ENCODE measurements around the gene MLYCD.

Gene MLYCD

GRCh38 chr16:83899978-83900377 lies 1.1 kb downstream of the MLYCD start:
- no peak for DNase-seq

DNA sequence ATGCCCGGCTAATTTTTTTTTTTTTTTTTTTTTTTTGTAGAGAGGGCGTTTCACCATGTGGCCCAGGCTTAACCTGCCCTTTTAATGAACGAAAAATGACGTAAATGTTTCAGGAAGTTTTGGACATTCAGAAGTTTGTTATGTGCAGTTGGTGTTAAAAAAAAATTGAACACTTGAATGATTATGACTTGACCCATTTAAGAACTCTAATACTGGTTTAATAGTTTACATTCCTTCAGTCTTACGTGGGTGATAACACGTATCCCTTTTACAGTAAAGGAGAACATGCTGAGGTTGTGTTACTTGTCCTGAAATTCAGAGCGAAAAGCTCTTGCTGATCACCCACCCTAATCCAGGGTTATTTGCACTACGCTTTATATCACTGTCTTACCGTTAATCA lies 1.7 kb downstream of the MLYCD start:
- no peak for DNase-seq

- no peak for DNase-seq
Observed at GRCh38 chr16:83901101-83901500, 2.2 kb downstream of the MLYCD start.

- DNase-seq, result no peak
Observed at GRCh38 chr16:83903751-83904150, 4.8 kb downstream of the MLYCD start.

DNA sequence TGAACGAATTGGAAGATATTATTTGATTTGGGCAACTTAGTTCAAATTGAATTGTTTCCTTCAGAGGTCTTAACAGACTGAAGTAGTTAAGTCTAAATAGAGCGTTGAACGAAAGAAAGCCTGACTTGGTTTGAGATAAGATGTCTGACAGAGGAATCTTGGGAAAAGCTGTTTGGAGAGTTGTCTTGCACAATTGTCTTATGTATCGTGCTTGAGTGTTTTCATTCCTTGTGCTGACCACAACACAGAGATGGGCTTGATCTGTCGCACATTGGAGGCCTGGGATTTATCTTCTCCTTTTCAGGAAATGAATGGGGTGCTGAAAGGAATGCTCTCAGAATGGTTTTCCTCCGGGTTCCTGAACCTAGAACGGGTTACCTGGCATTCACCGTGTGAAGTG lies 7.8 kb downstream of the MLYCD start:
- DNase-seq, result no peak

DNA sequence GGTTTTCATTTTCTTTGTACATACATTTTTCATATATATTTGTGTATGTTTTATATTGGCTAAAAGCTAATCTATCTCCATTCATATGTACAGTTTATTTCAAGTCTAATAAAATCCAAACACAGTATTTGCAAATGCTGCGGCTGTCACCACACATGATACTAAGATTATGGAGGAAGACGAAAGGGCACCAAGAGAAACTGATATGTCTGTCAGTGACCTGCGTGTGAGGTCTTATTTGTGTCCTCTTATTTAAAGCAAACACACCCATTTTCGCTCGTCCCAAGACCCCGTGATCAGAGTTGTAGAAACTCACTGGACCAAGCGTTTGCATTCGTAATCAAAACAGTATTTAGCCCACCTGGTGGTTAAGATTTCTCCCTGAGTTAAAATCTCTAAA lies 8.2 kb downstream of the MLYCD start:
- DNase-seq, result no peak

DNA sequence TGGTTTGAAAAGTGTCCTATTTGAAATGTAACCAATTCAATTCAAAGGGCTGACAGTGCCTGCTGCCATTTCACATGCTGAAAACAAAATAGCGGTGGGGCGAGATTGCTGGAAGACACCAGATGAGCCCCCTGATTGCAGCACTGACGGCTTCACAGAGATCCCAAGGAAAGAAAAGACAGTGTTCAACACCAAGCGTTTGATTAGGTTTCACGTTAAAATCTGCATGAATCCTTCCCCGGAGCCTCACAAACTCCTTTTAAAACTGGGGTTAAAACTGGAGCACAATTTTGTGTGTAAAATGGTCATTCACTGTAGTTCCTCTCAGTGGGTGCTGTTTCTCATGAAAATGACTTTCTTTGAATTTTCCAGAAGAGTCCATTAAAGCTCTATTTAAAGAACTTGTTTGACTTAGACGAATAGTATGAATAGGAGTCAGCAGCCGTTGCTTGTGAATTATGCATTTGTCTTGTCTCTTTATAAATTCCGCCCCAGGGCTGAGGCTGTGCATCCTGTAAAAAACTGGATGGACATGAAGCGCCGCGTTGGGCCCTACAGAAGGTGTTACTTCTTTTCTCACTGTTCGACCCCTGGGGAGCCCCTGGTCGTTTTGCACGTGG lies 8.8 kb downstream of the MLYCD start:
- no peak for DNase-seq

- DNase-seq, result no peak
Observed at GRCh38 chr16:83908798-83909197, 9.9 kb downstream of the MLYCD start.

DNA sequence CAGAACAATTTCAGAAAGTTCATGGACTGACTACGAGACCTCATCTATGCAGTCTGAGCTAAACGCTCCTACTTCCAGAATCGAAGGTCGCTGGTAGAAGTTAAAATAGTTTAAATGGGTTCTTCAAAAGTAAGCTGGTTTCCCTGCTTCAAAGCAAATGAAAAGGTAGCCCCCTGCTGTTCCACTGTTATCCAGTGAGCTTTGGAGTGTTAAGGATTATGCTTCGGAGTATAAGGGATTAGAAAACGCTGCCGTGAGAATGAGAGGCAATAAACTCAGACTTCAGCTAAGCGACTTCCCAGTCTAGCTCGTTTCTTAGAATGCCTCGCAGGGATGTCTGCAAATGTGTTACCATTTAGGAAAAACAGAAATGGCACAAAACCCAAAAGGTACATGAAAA lies 12.4 kb downstream of the MLYCD start:
- DNase-seq, result no peak

DNA sequence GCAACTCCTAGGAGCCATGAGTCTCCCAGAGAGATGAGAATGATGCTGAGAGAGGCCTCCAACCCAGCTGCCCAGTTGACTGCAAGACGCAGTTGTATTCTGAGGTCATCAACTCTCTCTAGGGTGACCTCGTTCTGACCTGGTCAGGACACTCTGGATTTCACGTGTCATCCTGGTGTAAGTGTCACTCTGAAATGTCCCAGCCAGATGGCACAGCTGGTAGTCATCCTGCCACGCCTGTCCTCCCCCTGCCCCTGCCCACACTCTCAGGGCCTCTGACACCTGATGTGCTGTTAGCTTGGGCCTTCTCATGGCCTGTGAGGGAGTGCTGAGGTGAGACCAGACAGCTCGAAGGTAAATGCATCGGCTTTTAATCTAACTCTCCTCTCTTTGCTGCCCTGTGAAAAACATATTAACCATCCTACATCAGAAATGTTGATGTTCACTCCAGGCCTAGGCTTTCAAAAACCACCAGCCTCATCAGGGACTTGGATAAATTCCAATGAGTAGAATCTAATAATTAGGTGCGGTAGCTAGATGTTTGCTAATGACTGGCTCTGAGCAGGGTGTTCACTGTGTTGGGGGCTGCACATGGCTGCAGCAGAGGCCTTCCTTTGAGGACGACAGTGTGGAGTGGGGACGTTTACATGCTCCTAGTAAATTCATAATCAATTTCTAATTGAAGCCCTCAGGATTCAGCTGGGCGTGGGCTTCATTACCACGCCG lies 13.8 kb downstream of the MLYCD start:
- DNase-seq, result no peak

- DNase-seq, result no peak
Observed at GRCh38 chr16:83913245-83913633, 14.3 kb downstream of the MLYCD start.

DNA sequence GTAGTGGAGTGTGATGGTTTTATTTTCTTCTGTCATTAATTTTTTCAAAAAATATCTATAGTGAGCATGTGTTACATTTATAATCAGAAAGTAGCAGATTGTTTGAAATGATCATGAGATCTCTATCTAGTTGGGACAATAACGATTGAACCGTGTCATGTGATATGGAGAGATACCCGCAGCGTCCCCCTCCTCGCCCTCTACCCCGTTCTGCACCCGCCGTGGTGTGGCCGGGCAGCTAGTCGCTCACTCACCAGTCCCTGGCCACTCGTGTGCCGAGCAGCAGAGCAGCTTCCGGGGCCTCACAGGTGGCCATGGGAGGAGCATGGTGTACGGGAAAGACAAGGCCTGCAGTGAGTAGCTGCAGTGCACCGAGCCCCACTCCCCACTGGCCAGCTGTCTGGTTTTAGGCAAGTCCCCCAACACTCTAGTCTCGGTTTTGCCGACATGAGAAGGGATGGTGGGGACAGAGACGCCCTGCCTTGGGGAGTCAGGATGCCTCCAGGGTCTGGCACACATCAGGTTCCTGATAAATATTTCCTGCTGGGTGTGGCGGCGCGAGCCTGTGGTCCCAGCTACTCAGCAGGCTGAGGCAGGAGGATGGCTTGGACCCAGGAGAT lies 15.3 kb downstream of the MLYCD start:
- no peak for DNase-seq

DNA sequence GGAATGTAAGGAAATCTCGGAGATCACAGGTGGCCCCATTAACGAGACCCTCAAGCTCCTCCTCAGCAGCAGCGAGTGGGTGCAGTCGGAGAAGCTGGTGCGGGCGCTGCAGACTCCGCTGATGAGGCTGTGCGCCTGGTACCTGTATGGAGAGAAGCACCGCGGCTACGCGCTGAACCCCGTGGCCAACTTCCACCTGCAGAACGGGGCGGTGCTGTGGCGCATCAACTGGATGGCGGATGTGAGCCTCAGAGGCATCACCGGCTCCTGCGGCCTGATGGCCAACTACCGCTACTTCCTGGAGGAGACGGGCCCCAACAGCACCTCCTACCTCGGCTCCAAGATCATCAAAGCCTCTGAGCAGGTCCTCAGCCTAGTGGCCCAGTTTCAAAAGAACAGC lies 16.2 kb downstream of the MLYCD start:
- DNase-seq, result no peak

- no peak for DNase-seq
Observed at GRCh38 chr16:83915491-83915890, 16.6 kb downstream of the MLYCD start.

DNA sequence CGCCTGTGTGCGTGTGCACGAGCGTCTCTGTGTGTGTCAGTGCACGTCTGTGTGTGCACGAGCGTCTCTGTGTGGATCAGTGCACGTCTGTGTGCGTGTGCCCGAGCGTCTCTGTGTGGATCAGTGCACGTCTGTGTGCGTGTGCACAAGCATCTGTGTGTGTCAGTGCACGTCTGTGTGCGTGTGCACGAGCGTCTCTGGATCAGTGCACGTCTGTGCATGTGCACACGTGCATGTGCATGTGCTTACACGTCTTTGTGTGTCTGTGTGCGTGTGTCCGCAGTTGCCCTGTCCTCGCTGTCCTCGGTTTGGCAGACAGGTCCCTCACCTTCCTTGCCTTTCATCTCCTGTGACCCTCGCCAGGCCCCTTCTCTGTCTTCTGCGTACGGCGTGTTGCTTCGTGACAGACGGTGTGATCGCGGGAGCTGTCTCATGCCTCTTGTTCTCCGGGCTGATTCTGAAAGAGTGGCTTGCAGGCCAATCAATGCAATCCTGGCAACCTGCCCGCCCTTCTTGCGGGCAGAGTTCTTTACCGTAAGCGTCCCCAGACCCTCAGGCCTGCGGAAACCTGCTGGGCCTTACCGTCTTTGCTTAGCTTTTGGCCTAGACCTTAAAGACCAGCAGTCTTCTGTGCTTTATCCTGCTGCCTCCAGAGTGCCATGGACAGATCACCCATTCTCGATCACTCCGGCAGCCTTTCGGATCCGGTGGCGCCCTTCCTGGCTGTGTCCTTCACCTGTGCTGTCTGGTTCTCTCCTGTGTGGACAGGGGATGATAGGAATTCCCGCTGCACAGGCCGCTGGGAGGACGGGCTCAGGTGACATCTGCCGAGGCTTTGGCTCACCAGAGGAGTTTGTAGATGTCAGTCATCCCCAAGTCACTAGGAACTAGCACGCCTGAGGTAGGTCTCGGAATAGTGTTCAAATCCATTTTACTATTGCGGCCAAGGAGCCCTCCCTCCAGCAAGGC lies 18.5 kb downstream of the MLYCD start:
- DNase-seq, result no peak

GRCh38 chr16:83920894-83921491 lies 22.1 kb downstream of the MLYCD start:
- DNase-seq, result no peak

- no peak for DNase-seq
Observed at GRCh38 chr16:83923581-83924365, 24.9 kb downstream of the MLYCD start.

GRCh38 chr16:83924686-83925085 lies 25.8 kb downstream of the MLYCD start:
- DNase-seq, result no peak

GRCh38 chr16:83925095-83925905 lies 26.4 kb downstream of the MLYCD start:
- DNase-seq, result no peak

DNA sequence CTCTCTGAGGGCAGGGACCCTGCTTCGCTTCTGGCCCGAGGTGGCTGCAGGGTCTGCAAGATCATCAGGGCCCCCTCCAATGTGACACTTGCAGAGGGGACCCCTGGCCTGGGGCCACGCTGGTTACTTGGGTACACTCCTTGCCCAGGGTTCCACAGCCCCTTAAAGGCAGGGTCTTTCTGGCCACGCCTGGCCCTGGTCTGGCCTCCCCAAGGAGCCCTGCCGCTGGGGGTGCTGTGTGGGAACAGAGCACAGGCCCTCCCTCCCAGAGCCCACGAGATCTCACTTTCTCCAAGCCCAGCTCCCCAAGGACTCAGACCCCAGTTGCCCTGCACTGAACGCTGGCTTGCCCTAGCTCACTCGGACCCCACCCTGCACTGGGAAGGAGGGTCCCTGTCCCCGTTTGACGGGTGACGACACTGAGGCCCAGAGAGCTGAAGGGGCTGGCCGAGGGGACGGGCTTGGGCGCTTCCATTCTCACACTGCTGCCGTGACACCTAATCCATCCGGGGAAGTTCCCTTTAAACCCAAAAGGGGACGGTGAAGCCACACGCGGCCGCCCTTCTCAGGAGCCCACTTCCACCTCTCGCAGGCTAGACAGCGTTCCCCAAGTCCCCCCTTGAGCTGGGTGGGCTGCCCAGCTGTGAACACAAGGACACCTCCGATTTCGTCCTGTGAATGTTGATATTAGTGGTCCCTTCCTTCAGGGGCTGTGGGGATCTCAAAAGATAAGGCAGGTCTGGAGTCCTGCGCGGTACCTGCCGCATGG lies 27.2 kb downstream of the MLYCD start:
- no peak for DNase-seq

Data from NCI-H187 (cell line).